ENCODE results near the gene GSN. TPM values are rescaled to one million over a fixed set of nuclear protein-coding genes. Genes with fewer than 3 reads are reported as not detected.

The GSN gene
- total and polyA plus RNA-seq, 9 of the 15 experiments (the other 6 are each of a cell fraction or from before 2014, with no cell fraction given) = 0.39 to 16.6 (median 8.2) TPM

- intact Hi-C loops (cut with micrococcal nuclease) = no loop called here
- Histone ChIP-seq H3K27me3 (ENCODE audit: control insufficient read depth in 2 of 2, insufficient read depth in 2 of 2, low read length in 2 of 2) (no peaks in the 10 kb centered on the region), H3K36me3 (ENCODE audit: control insufficient read depth, insufficient read depth, low read length) (no peaks in the 10 kb centered on the region), H3K4me3 (no peak overlapping the region), H2AFZ (ENCODE audit: low read depth, low read length) (0 out of 2 replicates have a peak overlapping the region, but pooled peaks have one; percentile 18), H3K79me2 (ENCODE audit: control insufficient read depth, insufficient read depth, low read length) (no peaks in the 10 kb centered on the region), H4K20me1 (replicated peaks; ENCODE audit: control insufficient read depth, insufficient read depth, low read length) (no peaks in the 10 kb centered on the region), H3K9me3 (replicated peaks; ENCODE audit: control insufficient read depth, insufficient read depth, low read depth, low read length) (no peaks in the 10 kb centered on the region), H3K9me1 (ENCODE audit: control insufficient read depth, insufficient read depth, low read length) (no peaks in the 10 kb centered on the region), H3K4me1 (replicated peaks in 1 of 2; ENCODE audit: control insufficient read depth in 2 of 2, insufficient read depth in 2 of 2, low read length in 2 of 2) (peaks cover 0 to 2% of the 10 kb centered on the region in 2 experiments; a peak in 3 of 5 replicates), H3K9ac (ENCODE audit: insufficient read depth in 1 of 2, low read depth in 2 of 2, low read length in 2 of 2) (no peak overlapping the region), H3K27ac (ENCODE audit: extremely low read depth, low read depth, low read length) (no peak overlapping the region), H3K4me2 (ENCODE audit: insufficient read depth, low read length) (no peak overlapping the region)
- in situ Hi-C loops (cut with MboI) = no loop called here
- CTCF ChIA-PET (ENCODE audit: low intra/inter-chr PET ratio) = no interaction called here
- 50% methylated on average over 6 of the region's 6 CpGs for WGBS (ENCODE audit: insufficient coverage, low coverage, missing lambda C conversion rate)
- POLR2A ChIA-PET = no interaction called here
- FAIRE-seq = no peak
- no peak for DNase-seq (ENCODE audit: extremely low read depth in 1 of 4, low spot score in 3 of 4)
- TF ChIP-seq ZNF639 (CRISPR knock-in tag; conservative IDR thresholded peaks at IDR 0.05 in 1 of 2, IDR thresholded peaks at IDR 0.05 in 1 of 2) = no peak
- no peak for TF ChIP-seq ZNF444 (CRISPR knock-in tag; IDR thresholded peaks at IDR 0.05)
- no peak for TF ChIP-seq JUN (IDR thresholded peaks at IDR 0.05; ENCODE audit: borderline replicate concordance, low read depth, low read length)
- no peak for TF ChIP-seq JUN (CRISPR knock-in tag; IDR thresholded peaks at IDR 0.05; ENCODE audit: borderline replicate concordance)
- no peak for TF ChIP-seq ZNF347 (CRISPR knock-in tag; IDR thresholded peaks at IDR 0.05; ENCODE audit: low read depth)
- TF ChIP-seq STAT5B (CRISPR knock-in tag; IDR thresholded peaks at IDR 0.05) = no peak
- no peak for TF ChIP-seq FOXA1 (IDR thresholded peaks at IDR 0.05; ENCODE audit: borderline replicate concordance)
- no peak for TF ChIP-seq ZNF586 (CRISPR knock-in tag; conservative IDR thresholded peaks at IDR 0.05)
- no peak for TF ChIP-seq DIDO1 (tag; IDR thresholded peaks at IDR 0.05; ENCODE audit: low read depth)
- TF ChIP-seq, protein P1, sequence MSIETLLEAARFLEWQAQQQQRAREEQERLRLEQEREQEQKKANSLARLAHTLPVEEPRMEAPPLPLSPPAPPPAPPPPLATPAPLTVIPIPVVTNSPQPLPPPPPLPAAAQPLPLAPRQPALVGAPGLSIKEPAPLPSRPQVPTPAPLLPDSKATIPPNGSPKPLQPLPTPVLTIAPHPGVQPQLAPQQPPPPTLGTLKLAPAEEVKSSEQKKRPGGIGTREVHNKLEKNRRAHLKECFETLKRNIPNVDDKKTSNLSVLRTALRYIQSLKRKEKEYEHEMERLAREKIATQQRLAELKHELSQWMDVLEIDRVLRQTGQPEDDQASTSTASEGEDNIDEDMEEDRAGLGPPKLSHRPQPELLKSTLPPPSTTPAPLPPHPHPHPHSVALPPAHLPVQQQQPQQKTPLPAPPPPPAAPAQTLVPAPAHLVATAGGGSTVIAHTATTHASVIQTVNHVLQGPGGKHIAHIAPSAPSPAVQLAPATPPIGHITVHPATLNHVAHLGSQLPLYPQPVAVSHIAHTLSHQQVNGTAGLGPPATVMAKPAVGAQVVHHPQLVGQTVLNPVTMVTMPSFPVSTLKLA (conservative IDR thresholded peaks at IDR 0.05) = no peak
- BruUV-seq (replicated peaks) = no TSS peak
- no peak for ATAC-seq
Measured at GRCh38 chr9:121240472-121241135, 27.4 kb upstream of the GSN start.

All from K562 (cell line).